GM12872 (cell line): Measurements from ENCODE around the gene CARD11.

Source experiments
- CTCF ChIP-seq: IDR thresholded peaks from 3 replicates; pipeline ENCODE4 v1.5.1; 2011; ENCODE audit warnings: low read depth, mild to moderate bottlenecking, low read length, moderate library complexity; ENCODE audit not compliant: insufficient read depth

The CARD11 gene

GRCh38 chr7:2944739-2945138 lies 98.9 kb downstream of the CARD11 start:
- TF ChIP-seq CTCF = no peak

GRCh38 chr7:2943851-2944601 lies 99.6 kb downstream of the CARD11 start:
- no peak for TF ChIP-seq CTCF

- no peak for TF ChIP-seq CTCF
Measured at GRCh38 chr7:2941216-2941859, 102.3 kb downstream of the CARD11 start.

GRCh38 chr7:2940466-2940865 lies 103.2 kb downstream of the CARD11 start:
- no peak for TF ChIP-seq CTCF

- TF ChIP-seq CTCF = no peak
Measured at GRCh38 chr7:2939193-2939885, 104.3 kb downstream of the CARD11 start.

- no peak for TF ChIP-seq CTCF
Measured at GRCh38 chr7:2938514-2939192, 105.0 kb downstream of the CARD11 start.

- TF ChIP-seq CTCF = no peak
Measured at GRCh38 chr7:2937701-2938513, 105.8 kb downstream of the CARD11 start.
